ENCODE measurements around the gene SHCBP1. TPM values are rescaled to one million over a fixed set of nuclear protein-coding genes. Genes with fewer than 3 reads are reported as not detected.

SHCBP1 gene
- polyA plus RNA-seq, 1 donor, result 14.8 TPM

DNA sequence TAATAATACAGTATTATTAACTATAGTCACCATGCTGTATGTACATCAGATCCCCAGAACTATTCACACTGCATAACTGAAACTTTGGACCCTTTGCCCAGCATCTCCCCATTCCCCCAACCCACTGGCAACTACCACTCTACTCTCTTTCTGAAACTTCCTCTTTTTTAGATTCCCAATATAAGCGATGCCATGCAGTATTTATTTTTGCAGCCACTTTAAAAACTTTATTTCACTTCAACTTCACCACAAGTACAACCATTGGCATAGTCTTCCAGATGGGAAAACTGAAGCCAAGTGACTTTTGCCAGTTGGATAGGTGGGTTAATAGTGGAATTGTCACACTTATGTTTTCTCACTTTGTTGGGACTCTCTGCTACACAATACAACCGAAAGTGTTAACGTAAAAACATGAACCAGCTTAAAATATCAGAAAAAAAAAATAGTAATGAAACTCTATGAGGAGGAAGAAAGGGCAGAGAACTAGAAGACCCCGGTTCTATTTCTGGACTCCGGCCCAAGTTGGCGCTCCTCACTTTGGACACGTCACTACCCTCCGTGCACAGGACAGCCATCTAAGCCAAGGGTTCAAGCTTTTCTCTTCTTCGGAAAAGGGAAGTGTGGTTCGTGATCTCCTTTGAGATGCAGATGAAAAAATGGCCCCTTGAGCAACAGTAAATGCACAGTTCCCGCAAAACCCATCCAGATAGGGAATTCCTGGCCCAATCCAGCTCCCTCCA lies 743 bp downstream of the SHCBP1 start:
- no peak for DNase-seq

DNA sequence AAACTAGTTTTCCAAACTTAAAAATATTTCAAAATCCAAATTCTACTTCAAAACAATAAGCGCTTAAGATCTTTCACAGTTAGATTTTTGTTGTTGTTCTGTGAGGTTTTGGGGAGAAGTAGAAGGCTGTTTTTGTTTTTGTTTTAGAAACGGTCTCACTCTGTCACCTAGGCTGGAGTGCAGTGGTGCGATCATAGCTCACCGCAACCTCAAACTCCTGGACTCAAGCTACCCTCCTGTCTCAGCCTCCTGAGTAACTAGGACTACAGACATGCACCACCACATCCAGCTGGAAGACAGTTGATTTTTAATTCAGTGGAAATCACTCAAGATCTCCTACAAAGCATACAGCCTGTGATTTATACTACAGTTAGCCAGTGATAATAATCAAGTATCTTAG lies 2.7 kb downstream of the SHCBP1 start:
- no peak for DNase-seq

DNA sequence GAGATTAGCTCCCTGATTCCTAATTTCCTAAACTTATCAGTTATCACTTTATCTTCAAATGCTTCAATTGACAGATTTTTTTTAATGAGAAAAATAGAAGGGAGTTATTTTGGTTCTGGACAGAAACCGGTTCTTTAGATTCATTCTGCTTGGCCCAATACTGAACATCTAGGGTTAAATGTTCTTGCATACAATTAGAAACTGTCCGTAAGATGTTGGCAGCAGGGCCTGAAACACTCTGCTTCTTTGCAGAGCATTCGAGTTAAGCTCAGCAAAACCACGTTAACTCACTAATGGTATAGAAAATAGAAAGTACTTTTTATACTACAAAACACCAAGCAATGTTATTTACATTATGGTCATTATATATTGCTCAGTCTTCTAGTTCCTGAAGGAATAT lies 7.2 kb downstream of the SHCBP1 start:
- no peak for DNase-seq

DNA sequence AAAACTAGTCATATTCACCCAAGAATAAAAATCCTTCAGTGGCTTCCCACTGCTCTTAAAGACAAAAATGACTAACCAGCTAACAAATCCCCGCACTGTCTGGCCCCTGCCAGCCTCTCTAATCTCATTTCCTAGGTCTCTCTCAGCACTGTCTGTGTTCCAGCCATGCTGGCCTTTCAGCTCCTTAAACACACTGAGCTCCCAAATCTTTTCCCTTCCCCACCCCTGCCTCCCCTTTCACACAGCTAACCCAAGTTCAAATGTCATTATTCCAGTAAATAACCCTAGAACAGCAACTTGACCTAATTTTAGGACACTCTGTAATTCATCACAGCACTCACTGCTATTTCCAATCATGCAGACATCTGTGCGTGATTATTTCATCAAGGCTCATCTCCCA lies 7.8 kb downstream of the SHCBP1 start:
- DNase-seq, result no peak

DNA sequence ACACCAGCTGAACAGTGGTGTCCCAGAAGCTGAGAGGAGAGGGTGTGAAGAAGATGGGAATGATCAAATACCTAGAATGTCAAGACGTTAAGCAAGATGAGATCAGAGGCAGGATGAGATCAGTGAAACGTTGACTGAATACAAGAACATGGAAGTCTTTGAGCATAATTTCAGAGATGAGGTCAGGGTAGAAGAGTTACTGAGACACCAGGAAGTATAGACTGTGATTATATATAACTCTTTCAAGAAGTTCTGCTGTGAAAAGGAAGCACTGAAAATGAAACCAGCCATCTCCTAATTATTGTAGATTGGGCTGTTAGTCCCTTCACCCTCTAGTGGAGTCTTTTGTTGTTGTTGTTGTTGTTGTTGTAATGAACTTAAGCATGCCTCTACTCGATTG lies 9.1 kb downstream of the SHCBP1 start:
- no peak for DNase-seq

DNA sequence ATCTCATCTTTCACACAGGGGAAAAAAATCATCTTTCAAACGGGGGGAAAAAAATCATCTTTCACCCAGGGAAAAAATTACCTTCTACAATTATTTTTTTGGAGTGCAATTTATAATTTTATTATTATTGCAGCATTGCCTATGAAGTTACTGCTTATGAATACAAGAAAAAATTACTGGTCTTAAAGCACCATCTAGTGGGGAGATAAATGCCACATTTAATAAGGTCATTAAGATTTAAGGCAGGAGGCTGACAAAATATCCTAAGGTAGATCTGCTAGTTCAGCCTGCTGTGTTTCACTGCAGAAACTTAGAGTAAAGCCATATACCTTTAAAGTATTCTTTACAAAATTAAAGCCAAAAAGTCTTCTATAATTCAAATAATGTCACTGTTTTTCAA lies 13.7 kb downstream of the SHCBP1 start:
- DNase-seq, result peak; percentile 27

DNA sequence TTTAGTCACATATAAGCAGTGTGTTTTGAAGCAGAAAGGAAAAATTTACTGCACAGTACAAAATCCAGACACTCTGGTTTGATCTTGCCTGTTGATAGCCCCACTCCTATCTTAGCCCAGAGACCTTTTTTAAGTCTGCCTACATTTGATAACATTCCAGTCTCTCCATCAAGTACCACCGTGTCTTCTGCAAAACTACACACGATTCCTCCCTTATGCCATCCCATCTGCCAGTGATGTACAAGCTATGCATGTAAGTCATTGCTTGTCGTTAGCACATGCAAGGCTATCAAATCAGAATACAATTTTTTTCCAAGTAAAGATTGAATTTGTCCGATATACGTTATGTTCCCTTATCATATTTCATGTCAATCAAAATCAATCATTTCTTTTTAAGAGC lies 14.9 kb downstream of the SHCBP1 start:
- no peak for DNase-seq

DNA sequence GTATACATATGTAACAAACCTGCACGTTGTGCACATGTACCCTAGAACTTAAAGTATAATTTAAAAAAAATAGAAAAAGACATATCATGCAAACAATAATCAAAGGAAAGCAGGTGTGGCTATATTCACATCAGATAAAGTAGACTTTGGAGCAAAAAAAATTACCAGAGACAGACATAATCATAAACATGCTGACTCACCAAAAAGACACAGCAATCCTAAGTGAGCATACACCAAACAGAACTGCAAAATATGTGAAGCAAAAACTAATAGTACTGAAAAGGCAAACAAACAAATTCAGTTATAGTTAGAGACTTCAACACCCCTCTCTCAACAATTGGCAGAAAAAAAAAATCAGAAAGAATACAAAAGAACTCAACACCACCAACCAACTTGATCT lies 29.9 kb downstream of the SHCBP1 start:
- DNase-seq, result no peak

DNA sequence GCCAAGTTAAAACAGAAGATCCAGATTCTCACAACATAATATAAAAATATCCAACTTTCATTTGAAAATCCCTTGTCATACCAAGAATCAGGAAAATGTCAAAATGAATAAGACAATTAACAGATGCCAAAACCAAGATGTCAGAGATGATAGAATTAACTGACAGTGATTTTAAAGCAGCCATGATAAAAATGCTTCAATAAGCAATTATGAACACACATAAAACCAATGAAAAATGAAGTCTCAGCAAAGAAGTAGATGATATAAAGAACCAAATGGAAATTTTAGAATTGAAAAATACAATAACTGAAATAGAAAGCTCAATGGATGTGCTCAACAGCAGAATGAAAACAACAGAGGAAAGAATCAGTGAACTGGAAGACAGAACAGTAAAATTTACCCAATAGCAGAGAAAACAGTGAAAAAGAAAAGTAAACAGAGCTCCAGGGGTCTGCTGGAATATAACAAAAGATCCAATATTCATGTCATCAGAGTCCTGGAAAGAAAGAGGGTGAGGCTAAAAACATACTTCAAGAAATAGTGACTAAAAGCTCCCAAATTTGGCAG lies 35.1 kb downstream of the SHCBP1 start:
- DNase-seq, result no peak

DNA sequence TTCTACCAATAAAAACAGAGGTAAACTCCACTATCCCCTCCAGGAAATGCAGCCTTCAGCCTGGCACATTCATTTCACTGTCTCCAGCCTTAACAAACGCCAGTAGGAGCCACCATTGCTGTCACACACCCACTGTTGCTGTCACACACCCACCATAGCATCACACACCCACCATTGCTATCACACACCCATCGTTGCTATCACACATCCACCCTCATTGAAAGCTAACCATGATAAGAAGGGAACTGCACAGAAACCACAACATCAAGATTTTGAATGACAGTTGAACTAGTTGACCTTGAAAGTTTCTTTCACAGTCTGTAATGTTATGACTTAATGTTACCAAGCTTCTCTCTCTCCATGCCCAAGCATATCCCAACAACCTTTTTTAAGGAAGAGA lies 38.1 kb downstream of the SHCBP1 start:
- no peak for DNase-seq

DNA sequence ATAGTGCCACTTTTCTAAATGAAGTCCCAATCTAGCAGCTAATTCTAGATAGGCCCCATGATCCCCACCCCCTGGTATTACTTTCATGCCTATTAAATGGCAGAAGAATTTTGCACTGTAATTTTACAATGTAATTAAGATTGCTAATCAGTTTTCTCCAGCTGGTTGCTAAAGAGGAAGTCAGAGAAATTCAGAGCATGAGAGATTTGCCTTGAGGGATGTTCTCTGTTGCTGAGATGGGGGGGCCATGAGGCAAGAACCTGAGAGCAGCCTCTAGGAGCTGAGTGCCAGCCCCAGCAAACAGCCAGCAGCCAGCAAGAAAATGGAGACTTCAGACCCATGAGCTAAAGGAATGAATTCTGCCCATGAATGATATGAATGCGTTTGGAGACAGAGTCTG lies 38.9 kb downstream of the SHCBP1 start:
- no peak for DNase-seq

DNA sequence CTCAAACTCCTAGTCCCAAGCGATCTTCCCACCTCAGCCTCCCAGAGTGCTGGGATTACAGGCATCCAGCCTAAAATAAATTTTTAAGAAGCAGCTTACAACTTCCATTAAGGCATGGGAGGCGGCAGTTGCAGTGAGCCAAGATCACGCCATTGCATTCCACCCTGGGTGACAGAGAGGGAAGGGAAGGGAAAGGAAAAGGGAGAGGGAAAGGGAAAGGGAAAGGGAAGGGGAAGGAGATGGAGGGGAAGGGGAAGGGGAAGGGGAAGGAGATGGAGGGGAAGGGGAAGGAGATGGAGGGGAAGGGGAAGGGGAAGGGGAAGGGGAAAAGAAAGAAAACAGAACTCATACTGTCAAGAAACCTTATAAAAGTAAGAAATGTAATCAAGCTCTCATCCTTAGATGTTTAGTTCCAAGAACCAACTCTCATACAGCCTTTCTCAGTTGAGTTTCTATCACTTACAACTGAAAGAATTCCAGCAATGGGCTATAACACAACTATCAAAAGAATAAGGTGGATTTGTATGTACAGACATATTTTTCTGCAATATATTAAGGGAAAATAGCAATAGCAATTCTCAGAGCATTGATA lies 43.1 kb downstream of the SHCBP1 start:
- no peak for DNase-seq

DNA sequence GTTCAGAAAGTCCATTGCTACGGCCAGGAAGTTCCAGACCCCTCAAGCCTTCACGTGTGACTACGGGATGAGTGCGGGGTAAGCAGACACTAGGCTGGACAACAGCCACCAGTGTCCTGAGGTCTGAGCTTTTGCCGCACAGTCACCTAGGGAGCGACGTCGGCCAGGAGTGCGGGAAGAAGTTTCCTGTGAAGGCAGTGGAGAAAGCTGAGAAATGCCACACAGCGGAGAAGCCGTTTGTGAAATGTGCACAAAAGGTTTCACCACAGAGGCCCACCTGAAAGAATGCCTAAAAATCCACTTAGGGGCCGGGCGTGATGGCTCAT lies 47.4 kb downstream of the SHCBP1 start:
- no peak for DNase-seq

DNA sequence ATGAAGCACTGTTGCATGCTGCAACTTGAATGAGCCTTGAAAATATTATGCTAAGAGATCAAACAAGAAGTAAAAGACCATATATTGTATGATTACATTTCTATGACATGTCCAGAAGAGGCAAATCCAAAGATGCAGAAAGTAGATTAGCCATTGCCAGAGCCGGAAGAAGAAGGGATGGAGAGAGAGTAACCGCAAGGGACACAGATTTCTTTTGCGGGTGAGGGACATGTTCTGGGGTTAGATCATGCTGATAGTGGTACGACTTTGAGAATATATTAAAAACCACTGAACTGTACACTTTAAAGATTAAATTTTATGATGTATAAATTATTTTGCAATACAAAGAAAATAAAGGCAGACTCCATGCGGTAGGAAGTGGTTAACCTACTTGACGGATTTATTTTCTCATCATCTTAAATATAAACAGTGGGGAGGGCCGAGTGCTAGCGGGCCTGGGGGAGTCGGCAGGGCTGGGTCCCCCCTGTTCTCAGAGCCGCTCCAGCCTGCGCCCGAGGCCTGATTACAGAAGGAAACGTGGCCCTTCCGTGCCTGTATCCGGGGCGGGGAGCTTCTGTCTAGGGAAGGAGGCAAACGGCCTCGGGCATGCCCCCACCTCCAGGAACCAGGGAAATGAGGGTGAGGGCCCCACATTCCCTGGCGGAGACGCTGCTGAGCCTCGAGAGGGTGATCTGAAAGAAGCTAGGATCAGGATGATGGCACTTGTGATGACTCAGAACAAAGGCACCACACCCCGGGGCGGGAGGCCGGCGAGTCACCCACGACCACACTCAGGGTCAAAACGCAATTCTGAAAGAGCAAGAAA lies 48.0 kb downstream of the SHCBP1 start:
- DNase-seq, result no peak

DNA sequence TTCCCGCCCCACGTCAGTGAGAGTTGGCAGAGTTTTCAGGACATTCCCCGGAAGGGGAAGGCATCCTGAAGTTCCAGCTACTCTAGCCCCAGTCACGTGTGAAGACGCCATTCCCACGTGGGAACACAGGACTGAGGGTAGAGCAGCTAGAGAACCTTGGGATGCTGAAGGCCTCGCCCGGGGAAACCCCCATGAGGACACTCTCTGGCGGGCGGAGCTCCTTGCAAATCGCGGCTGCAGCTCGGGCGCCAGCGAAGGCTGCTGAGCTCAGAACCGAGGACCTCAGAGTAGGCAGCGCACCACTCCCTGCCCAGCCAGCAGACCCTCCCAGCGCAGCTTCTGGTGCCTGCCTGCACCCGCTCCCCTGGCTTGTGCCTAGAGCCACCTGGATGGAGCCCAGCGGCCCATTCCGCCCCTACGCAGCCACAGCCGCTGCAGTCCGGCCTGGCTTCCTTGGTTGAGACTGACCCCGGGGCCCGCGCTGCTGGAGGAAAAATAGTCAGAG lies 51.9 kb downstream of the SHCBP1 start:
- no peak for DNase-seq

DNA sequence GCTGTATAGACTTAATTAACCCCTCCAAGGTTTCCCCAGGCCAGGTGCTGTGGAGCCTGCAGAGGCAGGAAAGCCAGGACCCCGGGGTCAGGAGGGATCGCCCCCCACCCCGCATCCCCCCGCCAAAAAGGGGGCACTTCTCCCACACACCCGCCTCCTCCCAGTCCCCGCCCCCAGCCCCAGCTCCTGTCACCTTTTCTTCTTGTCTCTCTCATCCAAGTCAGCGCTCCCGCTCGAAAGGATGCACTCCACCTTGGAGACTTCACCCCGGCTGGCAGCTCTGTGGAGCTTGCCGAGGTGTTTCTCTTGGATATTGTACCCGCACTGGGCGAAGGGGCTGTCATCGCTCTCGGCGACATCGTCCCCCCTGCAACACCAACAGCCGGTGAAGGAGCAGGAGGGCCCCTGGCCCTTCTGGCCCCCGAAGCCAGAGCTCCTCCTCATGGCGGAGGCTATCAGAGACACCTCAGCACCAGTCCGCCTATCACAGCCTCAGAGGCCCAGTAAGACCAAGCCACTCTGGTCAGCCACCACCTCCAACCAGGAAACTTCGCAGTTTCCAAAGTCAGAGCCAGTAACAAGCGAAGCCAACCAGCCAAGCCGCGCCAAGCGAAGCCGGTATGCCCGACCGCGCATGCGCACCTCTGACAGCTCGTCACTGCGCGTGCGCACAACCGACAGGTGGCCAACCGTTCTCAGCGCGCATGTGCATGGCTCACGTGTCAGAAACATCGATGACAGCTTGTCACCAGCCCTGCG lies 52.5 kb downstream of the SHCBP1 start:
- DNase-seq, result no peak

DNA sequence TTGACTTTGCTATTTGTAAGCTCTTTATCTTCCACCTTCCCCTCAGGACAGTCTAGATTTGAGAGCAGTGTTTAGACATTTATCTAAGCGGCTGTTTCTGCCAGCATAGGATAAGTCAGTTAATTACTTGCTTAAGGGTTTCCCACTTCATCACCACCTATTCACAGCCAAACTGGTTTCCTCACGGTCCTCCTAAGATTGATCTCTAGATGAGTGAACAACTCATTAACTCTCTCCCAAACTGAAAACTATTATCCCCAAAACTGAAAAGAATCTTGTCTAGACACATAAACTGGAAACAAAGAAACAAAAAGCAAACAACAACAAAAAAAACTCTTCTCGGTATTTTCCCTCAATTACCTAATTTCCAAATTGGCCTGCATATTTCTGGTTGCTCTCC lies 58.2 kb downstream of the SHCBP1 start:
- DNase-seq, result no peak

DNA sequence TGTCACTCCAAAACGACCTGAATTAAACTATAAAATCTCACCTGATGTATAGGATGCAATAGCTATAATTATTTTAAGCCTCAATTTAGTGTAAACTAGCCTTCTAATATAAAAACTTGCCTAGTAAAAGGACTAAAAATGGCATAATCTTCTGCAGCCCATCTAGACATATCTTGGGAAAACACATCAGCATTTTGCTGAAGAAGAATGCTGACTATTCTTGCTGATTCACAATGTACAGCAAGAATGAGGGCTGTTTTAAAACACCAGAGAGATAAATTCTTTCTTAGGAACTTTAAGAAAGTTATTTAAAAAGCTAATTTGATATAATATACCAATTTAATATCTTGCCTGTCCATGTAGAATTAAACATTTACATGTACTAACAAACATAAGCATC lies 63.2 kb downstream of the SHCBP1 start:
- DNase-seq, result no peak

DNA sequence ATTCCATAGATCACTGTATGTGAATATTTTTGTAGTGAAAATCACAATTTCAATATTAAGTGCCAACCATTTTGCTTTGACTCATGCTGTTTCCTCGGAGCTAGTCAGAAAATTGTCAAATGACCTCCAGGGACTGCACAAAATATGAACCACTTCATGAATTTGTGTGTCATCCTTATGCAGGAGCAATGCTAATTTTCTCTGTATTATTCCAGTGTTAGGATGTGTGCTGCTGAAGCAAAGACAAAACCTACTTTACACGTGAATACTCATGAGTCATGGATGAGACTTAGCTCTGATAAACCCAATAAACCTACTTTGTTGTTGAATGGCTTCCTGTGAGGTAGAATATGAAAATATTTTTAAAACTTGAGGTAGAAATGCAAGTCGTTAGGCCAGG lies 65.2 kb downstream of the SHCBP1 start:
- no peak for DNase-seq

DNA sequence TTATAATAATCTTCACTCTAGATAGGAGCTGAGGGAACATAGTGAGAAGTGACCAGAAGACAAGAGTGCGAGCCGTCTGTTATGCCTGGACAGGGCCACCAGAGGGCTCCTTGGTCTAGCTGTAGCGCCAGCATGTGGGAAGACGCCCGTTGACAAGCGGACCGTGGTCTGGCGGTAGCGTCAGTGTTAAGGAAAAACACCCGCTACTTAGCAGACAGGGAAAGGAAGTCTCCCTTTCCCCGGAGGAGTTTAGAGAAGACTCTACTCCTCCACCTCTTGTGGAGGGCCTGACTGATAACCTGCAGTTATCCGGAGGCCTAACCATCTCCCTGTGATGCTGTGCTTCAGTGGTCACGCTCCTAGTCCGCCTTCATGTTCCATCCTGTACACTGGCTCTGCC lies 66.7 kb downstream of the SHCBP1 start:
- DNase-seq, result peak; percentile 50

DNA sequence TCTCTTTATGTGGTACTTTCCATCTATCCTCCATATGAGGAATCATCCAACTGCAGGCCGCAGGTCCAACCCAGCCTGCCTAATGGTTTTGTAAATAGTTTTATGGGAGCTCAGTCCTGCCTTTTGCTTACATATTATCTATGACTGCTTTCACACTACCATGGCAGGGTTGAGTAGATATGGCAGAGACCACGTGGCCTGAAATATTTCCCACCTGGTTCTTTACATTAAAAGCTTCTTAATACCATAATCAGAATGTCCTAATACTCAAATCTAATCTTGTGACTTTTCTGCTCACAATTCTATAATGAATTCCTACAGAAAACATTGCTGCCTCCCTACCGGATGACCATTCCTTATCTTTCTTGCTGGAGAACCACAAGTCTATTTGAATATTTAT lies 71.7 kb downstream of the SHCBP1 start:
- DNase-seq, result no peak

All from left kidney (tissue), 2 donors.